Progenitor cell of endocrine pancreas (in vitro differentiated cells): Measurements from ENCODE around the gene RBM44. TPM values are rescaled to one million over a fixed set of nuclear protein-coding genes. Genes with fewer than 3 reads are reported as not detected.

Experiments
- DNase-seq: peaks from one replicate; pipeline ENCODE4 v3.0.0; 2021; ENCODE audit warnings: low spot score; ENCODE audit not compliant: unreplicated experiment
- H3K27ac Mint-ChIP-seq: 2 replicates; pipeline ENCODE4 v1.8.0; 2021; ENCODE audit warnings: mild to moderate bottlenecking, moderate library complexity, mixed read lengths
- H3K27me3 Mint-ChIP-seq: 2 replicates; pipeline ENCODE4 v1.8.0; 2021; ENCODE audit warnings: mixed read lengths
- H3K36me3 Mint-ChIP-seq: 2 replicates; pipeline ENCODE4 v1.8.0; 2022; ENCODE audit warnings: mixed read lengths; ENCODE audit not compliant: insufficient read depth
- H3K4me1 Mint-ChIP-seq: 2 replicates; pipeline ENCODE4 v1.8.0; 2021; ENCODE audit warnings: low read depth, mixed read lengths
- H3K4me3 Mint-ChIP-seq: 2 replicates; pipeline ENCODE4 v1.8.0; 2021; ENCODE audit warnings: low read depth, mild to moderate bottlenecking, moderate library complexity, mixed read lengths
- H3K9me3 Mint-ChIP-seq: 2 replicates; pipeline ENCODE4 v1.8.0; 2021; ENCODE audit warnings: low read depth, mixed read lengths
- total RNA-seq: library from RNA; stranded (reverse); gene quantifications from 2 replicates; pipeline ENCODE4 v1.2.1, GENCODE V29; 2021
- TF ChIP-seq, protein P1 (sequence below): fragments of 200-600 bp; sonication (generic); IDR thresholded peaks from one replicate; pipeline ENCODE4 v1.5.0; 2021; ENCODE audit warnings: antibody characterized with exemption, mild to moderate bottlenecking; ENCODE audit not compliant: unreplicated experiment

Gene RBM44
- total RNA-seq, 1 donor from 2014 or later = 0.81 TPM

DNA sequence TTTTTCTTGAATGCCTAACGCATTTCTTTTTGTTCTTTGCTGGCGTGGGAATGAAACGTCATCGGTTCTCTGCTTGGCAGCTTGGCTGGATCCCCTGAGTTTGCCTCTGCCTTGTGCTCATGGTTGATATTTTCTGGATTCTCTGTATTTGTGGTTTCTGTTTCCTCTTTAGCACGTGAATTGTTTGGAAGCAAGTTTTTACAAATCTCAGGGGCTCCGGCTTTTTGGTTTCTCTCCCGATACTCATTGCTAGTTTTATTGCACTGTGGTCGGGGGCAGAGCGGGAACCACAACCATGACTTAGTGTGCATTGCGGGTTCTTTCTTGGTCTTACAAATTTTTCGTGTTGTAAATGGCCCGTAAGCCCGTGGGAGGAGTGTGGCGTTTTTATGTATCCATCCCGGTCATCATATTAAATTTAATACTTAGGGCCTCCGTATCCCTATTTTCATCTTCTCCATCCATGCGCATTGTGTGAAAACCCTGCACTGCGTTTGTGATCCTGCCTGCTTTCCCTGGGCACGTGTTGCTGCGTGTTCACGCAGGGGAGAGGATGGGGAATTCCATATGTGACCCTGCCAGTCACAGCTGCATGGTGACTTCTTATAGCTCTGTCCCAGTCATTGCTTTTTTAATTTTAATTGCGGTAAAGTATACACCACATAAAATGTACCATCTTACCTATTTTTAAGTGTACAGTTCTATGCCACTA, 70.2 kb downstream of the RBM44 start:
- TF ChIP-seq, protein P1, sequence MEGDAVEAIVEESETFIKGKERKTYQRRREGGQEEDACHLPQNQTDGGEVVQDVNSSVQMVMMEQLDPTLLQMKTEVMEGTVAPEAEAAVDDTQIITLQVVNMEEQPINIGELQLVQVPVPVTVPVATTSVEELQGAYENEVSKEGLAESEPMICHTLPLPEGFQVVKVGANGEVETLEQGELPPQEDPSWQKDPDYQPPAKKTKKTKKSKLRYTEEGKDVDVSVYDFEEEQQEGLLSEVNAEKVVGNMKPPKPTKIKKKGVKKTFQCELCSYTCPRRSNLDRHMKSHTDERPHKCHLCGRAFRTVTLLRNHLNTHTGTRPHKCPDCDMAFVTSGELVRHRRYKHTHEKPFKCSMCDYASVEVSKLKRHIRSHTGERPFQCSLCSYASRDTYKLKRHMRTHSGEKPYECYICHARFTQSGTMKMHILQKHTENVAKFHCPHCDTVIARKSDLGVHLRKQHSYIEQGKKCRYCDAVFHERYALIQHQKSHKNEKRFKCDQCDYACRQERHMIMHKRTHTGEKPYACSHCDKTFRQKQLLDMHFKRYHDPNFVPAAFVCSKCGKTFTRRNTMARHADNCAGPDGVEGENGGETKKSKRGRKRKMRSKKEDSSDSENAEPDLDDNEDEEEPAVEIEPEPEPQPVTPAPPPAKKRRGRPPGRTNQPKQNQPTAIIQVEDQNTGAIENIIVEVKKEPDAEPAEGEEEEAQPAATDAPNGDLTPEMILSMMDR = no peak
- Mint-ChIP-seq H3K4me3 (no peak overlapping the region), H3K27ac (no peak overlapping the region), H3K36me3 (peaks cover 4% of the 10 kb centered on the region), H3K9me3 (no peaks in the 10 kb centered on the region), H3K27me3 (no peaks in the 10 kb centered on the region), H3K4me1 (peaks cover 22% of the 10 kb centered on the region)
- no peak for DNase-seq

DNA sequence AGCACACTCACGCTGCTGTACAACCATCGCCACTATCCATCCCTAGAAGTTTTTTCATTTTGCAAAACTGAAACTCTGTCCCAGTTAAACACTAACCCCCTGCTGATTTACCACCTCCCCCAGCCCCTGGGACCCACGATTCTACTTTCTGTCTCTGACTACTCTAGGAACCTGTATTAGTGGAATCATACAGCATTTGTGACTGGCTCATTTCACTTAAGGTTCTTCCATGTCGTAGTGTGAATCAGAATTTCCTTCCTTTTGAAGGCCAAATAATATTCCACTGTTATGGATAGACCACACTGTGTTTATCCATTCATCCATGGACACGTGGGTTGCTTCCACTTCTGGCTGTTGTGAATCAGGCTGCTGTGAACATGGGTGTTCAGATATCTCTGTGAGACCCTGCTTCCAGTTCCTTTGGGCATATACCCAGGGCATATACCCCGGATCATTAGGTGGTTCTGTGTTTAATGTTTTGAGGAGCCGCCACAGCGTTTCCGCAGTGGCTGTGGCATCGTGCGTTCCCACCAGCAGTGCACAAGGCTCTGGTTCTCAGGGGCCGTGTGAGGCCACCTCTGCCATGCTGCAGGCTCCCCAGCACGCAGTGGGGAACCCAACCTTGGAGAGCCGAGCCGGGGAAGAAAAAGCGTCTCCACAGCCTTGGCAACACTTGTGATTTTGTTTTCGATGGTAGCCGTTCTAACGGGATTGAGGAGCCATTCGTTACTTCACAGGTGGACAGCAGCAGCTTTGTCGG, 70.9 kb downstream of the RBM44 start:
- no peaks in the 10 kb centered on the region for H3K27me3 Mint-ChIP-seq
- H3K4me1 Mint-ChIP-seq = peaks cover 17% of the 10 kb centered on the region
- peaks cover 4% of the 10 kb centered on the region for H3K36me3 Mint-ChIP-seq
- TF ChIP-seq, protein P1 = no peak
- H3K27ac Mint-ChIP-seq = no peak overlapping the region
- no peak for DNase-seq
- H3K4me3 Mint-ChIP-seq = no peak overlapping the region
- H3K9me3 Mint-ChIP-seq = no peaks in the 10 kb centered on the region

DNA sequence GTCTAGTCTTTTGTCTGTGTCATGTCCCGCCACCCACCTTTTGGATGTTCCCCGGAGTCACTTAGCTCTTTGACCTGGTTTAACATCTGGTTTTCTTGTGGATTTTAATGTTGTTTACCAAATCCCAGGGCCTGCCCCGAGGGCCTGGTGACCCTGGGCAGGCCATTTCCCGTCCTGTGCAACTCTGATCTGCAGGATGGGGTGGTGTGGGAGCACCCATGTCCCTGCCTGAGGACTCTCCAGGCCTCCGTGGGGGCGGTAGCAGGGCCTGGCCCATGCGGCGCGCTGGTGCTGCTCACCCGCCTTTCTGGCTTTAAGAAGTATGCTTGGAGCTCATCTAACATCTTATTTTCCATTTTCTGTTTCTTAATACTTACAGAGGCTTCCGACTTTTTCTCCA, 71.5 kb downstream of the RBM44 start:
- no peak overlapping the region for H3K4me3 Mint-ChIP-seq
- DNase-seq = no peak
- no peaks in the 10 kb centered on the region for H3K27me3 Mint-ChIP-seq
- TF ChIP-seq, protein P1 = no peak
- peaks cover 4% of the 10 kb centered on the region for H3K36me3 Mint-ChIP-seq
- H3K27ac Mint-ChIP-seq = no peak overlapping the region
- peaks cover 12% of the 10 kb centered on the region for H3K4me1 Mint-ChIP-seq
- H3K9me3 Mint-ChIP-seq = no peaks in the 10 kb centered on the region

DNA sequence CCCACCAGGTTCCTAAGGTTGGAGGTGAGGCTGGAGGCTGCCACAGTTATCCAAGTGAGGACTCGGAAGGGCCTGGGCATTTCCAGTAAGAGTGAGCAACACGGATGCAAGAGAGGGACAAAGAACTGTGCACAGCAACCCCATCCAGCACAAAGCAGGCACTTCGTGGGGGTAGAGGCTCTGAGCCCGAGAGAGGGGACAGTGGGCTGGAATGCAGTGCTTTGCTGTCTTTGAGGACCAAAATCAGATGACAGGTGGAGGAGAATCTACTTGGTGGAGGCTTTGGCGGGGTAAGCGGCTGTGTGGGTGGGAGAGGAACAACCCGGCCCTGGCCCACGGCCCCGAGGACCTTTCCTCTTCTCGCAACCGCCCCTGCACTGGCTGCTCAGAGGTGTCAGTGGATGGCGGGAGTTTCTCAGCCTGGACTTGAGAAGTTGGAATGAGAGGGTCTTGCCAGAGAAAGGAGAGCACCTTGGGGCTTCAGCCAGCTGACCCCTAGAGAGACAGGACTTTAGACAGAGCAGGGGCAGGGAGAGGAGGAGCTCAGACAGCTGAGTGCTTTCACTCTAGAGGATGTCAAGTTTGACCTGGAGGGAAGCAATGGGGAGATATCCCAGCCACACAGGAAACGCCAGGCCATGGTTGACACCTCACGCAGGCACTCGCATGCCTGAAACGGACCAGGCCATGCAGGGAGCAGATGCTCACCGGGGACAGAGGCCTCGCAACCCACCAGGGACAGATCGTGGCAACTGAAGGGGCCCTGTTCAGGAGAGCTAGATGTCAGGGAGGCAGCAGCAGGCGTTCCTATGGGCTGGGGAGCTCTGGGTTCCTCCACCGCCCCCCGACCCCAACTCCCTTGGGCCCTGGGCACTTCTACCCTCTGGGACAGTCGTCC, 72.4 kb downstream of the RBM44 start:
- peaks cover 8% of the 10 kb centered on the region for H3K4me1 Mint-ChIP-seq
- peaks cover 4% of the 10 kb centered on the region for H3K36me3 Mint-ChIP-seq
- peak overlapping the region; percentile 31 for H3K27ac Mint-ChIP-seq
- DNase-seq = no peak
- H3K4me3 Mint-ChIP-seq = no peak overlapping the region
- TF ChIP-seq, protein P1 = no peak
- no peaks in the 10 kb centered on the region for H3K27me3 Mint-ChIP-seq
- no peaks in the 10 kb centered on the region for H3K9me3 Mint-ChIP-seq
